ENCODE measurements around the gene HDAC4. TPM values are rescaled to one million over a fixed set of nuclear protein-coding genes. Genes with fewer than 3 reads are reported as not detected.

HDAC4 gene
- total RNA-seq, 1 experiment from 2014 or later: 32.0 TPM

- peak overlapping the region in 1 of 3 experiments; percentile 81; a peak in 1 of 7 replicates for H3K27ac Mint-ChIP-seq
- no peaks in the 10 kb centered on the region for H3K79me2 ChIP-seq (ENCODE audit: insufficient read depth, low read length)
Measured at GRCh38 chr2:239139101-239139500, 261.7 kb downstream of the HDAC4 start.

More at GRCh38 chr2:239139101-239139500, 261.7 kb downstream of the HDAC4 start:
- Histone ChIP-seq H4K8ac (replicated peaks; ENCODE audit: insufficient read length, low read depth, low read length) (no peak overlapping the region), H3K14ac (ENCODE audit: insufficient read depth, low read length) (no peak overlapping the region; the same call in 1 of the 2 replicates), H2AK5ac (ENCODE audit: insufficient read length, low read length) (no peak overlapping the region), H4K91ac (ENCODE audit: insufficient read length, low read depth, low read length) (no peak overlapping the region), H4K5ac (ENCODE audit: insufficient read length, low read depth, low read length) (no peak overlapping the region), H2BK12ac (ENCODE audit: insufficient read length, low read depth, low read length) (no peak overlapping the region), H3K23me2 (ENCODE audit: insufficient read length, low read depth, low read length, poor library complexity, severe bottlenecking) (no peaks in the 10 kb centered on the region), H4K20me1 (ENCODE audit: control insufficient read depth, insufficient read depth, insufficient read length) (no peaks in the 10 kb centered on the region), H3K4me1 (ENCODE audit: insufficient read depth, low read length) (no peaks in the 10 kb centered on the region), H2BK5ac (ENCODE audit: insufficient read length, low read length) (no peak overlapping the region), H3K9ac (ENCODE audit: extremely low read depth, insufficient read length, low read length) (no peak overlapping the region), H3K27ac (ENCODE audit: insufficient read length, low read depth, low read length) (no peak overlapping the region), H3K23ac (ENCODE audit: insufficient read length, low read depth, low read length) (no peak overlapping the region), H2BK120ac (ENCODE audit: low read depth, low read length, poor library complexity, severe bottlenecking) (no peak overlapping the region), H3K9me3 (ENCODE audit: control insufficient read depth, low read depth, low read length) (no peaks in the 10 kb centered on the region), H3K27me3 (ENCODE audit: insufficient read depth, low read length) (no peaks in the 10 kb centered on the region), H3K4me2 (ENCODE audit: insufficient read depth, insufficient read length, low read length) (no peak overlapping the region), H3T11ph (ENCODE audit: low read length) (no peak overlapping the region), H3K79me1 (ENCODE audit: insufficient read depth, low read depth, low read length, poor library complexity, severe bottlenecking) (no peaks in the 10 kb centered on the region), H3K18ac (ENCODE audit: insufficient read length, low read depth, low read length) (no peak overlapping the region), H2AFZ (ENCODE audit: low read length) (no peak overlapping the region), H2BK15ac (ENCODE audit: low read depth, low read length) (no peak overlapping the region), H2BK20ac (ENCODE audit: low read depth, low read length, poor library complexity, severe bottlenecking) (no peak overlapping the region), H3K56ac (ENCODE audit: insufficient read length, low read depth, low read length) (no peak overlapping the region), H3K4ac (ENCODE audit: low read depth, low read length) (no peak overlapping the region)
- no peaks in the 10 kb centered on the region for H3K27me3 Mint-ChIP-seq (ENCODE audit: low read depth)
- no CpG with 5 or more reads among the region's 16 CpGs for whole genome bisulfite sequencing (ENCODE audit: extremely low coverage, insufficient read length, low lambda C conversion rate)
- H3K36me3 Mint-ChIP-seq (ENCODE audit: insufficient read depth in 1 of 3, low read depth in 3 of 3): peaks cover 20 to 53% (median 37%) of the 10 kb centered on the region in 3 experiments; a peak in 6 of 7 replicates
- H3K9me3 Mint-ChIP-seq: no peaks in the 10 kb centered on the region
- no peak for DNase-seq
- H3K4me1 Mint-ChIP-seq: no peaks in the 10 kb centered on the region
- no peak for TF ChIP-seq CTCF (conservative IDR thresholded peaks at IDR 0.05)
- no peak overlapping the region for H3K4me3 Mint-ChIP-seq
